NCI-H1105 (cell line): ENCODE results near the gene MAEA.
A peak's percentile ranks its signal among the peaks of the same experiment; 100 is the strongest.
"Not testable (repeated sequence)": the region's sequence is repeated elsewhere in the genome, so short reads cannot be mapped to it uniquely, and the experiment has no call there.

ENCODE experiments used
- DNase-seq: peaks from one replicate; lab custom pipeline; 2025; lab: John Stamatoyannopoulos, UW

Gene MAEA

DNA sequence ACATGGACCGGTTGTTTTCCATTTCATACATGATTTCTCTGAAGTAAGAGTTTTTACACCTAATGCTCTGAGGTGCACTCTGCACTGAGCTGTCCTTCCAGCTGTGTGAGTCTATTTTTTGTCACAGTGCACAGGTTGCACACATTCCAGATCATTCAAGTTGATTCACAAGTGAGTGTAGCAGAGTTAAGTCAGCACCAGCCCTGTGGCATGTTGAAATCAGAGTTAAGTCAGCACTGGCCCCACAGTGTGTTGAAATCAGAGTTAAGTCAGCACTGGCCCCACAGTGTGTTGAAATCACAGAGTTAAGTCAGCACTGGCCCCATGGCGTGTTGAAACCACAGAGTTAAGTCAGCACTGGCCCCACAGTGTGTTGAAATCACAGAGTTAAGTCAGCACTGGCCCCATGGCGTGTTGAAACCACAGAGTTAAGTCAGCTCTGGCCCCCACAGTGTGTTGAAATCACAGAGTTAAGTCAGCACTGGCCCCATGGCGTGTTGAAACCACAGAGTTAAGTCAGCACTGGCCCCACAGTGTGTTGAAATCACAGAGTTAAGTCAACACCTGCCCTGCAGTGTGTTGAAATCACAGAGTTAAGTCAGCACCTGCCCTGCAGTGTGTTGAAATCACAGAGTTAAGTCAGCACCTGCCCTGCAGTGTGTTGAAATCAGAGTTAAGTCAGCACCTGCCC, 45.6 kb downstream of the MAEA start:
- not testable (repeated sequence) for DNase-seq

DNA sequence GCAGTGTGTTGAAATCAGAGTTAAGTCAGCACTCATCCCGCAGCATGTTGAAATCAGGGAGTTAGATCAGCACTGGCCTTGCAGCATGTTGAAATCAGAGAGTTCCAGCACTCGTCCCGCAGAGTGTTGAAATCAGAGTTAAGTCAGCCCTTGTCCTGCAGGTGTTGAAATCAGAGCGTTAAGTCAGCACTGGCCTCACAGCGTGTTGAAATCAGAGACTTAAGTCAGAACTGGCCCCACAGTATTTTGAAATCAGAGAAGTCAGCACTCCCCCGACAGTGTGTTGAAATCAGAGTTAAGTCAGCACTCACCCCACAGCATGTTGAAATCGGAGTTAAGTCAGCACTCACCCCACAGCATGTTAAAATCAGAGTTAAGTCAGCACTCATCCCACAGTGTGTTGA, 46.4 kb downstream of the MAEA start:
- no peak for DNase-seq

DNA sequence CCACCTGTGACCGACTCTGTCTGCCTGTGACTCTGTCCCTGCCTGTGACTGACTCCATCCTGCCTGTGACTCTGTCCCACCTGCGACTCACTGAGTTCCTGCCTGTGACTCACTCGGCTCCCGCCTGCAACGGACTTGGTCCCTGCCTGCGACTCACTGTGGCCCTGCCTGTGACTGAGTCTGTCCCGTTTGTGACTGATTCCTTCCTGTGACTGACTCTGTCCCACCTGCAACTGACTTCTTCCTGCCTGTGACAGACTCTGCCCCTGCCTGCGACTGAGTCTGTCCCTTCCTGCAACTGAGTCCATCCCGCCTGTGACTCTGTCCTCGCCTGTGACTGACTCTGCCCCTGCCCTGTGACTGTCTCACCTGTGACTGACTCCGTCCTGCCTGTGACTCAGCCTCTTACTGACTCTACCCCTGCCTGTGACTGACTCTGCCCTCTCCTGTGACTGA, 47.7 kb downstream of the MAEA start:
- DNase-seq, result no peak

DNA sequence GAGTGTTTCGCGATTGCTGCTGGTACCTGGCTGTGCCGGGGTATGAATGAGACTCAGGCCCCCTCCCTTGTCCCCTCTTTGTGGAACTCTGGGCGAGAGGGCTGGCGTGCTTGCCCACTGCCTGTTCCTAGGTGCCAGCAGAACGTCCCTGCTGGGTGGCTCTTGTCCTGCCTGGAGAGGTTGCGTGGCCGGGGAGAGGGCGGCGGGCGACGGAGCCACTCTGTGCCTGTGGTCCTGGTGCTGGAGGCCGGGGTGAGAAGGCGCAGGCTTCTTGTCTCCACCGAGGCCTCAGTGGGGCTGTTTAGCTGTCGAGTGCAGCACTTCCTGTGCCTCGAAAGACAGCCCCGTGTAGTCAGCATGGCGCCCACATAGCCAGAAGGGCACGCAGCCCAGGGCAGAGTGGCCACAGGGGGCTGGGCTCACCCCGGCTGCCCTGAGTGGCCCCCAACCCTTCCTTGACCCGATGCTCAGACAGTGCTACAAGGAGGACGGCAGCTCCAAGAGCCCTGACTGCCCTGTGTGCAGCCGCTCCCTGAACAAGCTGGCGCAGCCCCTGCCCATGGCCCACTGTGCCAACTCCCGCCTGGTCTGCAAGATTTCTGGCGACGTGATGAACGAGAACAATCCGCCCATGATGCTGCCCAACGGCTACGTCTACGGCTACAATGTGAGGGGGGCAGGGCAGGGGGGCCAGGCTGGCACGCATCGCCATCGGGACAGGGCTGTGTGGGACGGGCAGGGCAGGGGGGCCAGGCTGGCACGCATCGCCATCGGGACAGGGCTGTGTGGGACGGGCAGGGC, 48.5 kb downstream of the MAEA start:
- DNase-seq, result no peak

DNA sequence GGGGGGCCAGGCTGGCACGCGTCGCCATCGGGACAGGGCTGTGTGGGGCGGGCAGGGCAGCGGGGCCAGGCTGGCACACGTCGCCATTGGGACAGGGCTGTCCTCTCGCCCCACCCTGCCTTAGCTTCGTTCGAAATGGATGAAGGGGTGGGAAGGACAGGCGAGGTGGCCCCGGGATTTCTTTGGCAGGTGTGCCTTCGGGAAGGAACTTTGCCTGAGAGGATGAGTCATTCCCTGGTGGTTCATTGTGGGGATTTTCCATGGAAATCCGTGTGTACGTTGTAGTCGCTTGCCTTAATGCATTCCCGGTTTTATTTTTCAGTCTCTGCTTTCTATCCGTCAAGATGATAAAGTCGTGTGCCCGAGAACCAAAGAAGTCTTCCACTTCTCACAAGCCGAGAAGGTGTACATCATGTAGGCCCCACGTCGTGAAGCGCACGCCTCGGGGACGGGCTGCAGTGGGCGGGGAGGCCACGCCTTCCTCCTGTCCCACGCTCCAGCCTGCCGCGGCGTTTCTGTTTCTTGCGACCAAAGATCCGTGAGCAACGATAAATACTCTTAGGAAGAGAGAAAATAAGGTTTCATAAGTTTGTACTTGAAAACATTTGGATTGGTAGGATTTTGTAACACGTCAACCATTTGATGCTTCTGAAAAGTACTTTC, 49.2 kb downstream of the MAEA start:
- no peak for DNase-seq

DNA sequence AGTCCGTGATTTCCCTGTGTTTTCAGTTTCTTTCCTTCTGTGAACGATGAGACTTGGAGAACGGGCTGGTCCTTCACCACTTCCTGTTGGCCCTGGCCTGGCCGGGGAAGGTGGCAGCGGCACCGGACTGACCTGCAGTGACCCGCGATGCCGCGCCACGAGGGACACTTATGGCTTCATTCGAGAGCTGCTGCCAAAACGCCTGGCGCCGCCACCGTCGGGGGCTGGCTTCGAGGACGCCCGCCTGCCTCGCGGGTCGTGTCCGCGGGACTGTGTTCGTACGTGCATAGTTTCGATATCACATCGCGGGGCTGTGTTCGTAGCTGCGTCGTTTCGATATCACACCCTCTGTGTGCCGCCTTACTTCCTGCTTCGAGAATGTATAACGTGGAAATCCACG, 49.8 kb downstream of the MAEA start:
- DNase-seq, result no peak

DNA sequence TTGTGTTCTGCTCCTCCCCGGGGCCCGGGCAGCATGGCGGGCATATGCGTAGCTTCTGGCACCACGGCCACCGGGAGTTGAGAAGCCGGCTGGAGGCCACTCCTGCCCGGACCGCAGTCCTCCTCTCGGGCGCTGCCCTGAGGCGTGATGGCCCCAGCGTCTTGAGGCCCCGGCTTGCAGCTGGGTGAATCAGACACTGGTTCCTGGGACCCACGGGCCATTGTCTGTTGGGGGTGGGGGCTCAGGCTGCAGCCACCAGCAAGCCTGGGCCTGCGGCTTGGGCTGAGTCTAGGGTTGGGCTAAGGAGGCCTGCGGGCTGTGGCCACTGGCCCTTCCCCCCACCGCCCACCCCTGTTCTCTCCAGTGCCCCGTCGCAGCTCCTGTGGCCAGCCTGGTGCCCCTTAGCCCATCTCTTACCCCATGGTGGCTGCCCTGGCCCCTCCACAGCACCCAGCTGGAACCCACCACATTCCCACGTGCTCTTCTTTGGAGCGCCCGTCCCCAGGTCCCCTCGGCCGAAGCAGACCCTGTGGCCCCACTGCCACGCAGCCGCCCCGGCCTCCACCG, 50.6 kb downstream of the MAEA start:
- DNase-seq, result no peak

DNA sequence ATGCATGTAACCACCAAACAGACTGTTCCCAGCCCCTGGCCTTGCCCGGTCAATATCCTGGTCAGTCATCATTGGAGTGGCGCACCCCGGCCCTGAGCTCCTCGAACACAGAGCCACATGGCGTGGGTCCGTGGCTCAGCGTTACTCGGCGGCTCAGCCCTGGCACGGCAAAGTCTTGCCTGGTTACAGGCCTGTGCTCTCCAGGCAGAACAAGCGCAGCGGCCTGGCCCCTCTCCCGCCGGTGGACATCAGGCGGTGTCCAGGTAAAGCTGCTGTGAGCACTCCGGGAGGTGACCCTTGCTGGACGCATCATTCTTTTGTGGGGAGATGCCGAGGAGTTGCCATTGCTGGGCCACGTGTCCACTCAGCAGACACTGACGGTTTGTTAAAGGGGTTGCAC, 51.2 kb downstream of the MAEA start:
- DNase-seq, result no peak

DNA sequence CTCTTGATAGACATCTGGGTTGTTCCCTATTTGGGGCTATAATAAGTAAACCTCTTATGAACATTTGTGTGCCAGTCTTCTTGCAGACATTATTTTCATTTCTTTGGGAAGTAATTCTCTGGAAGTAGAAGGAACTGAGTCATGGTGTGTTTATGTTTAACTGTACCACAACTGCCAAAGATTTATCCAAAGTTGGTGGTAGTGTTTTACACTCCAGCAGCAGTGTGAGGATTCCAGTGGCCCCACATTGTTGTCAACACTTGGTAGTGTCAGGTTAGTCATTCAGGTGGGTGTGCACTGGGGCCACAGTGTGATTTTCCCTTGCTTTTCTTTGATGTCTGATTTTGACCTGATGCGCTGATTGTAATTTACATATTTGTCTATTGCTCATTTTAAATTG, 52.3 kb downstream of the MAEA start:
- no peak for DNase-seq

DNA sequence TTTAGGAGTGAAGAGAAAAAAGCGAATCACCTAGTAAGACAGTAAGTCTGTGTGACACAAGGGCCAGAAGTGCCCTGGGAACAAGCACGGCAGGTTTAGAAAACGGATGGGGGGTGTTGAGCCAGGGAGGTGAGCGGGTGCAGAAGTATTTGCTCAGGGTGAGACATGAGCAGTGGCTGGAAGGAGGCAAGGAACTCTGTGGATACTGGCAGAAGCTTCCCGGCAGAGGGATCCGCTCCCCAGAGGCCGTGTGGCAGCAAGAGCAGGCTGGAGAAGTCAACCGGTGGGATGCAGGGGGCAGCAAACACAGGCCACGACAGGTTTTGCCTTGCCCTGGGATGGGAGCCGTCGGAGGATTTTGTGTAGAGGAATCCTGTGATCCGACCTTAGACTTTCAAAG, 55.0 kb downstream of the MAEA start:
- DNase-seq, result no peak

DNA sequence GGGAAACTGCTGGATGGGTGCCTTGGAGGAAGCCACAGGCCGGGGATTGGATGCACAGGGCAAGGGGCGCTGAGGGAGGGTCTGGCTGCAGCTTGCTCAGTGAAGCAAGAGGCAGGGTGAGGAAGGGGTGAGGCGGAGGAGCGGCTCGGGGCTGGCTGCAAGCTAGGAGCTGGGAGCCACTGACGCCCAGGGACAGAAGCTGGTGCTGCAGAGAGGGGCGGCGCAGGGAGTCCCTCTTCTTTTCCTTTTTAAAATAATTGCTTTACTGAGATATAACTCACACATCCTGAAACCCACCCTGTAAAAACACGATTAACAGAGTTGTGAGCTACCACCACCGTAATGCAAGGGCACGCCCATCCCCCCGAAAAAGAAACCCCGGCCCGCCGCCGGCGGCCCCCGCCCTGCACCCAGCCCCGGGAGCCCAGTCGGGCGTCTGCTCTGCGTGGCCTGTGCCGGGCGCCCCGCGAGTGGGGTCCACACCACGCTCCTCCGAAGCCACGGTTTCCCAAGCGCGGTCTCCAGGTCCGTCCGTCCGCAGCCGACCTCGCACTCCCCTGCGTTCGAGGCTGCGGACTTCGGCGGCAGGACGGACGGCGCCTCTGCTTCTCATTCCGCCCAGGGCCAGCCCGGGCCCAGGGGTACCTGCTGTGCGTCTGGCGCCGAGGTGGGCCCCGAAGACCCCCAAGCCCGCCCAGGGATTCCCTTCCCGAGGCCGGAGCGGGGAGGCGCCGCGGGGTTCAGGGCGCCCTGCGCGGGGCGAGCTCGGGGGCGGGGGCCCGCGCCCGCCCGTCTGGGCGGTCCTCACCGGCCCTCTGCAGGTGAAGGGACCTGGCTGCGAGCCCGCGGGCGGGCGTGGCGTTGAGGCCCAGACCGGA, 56.5 kb downstream of the MAEA start:
- no peak for DNase-seq

DNA sequence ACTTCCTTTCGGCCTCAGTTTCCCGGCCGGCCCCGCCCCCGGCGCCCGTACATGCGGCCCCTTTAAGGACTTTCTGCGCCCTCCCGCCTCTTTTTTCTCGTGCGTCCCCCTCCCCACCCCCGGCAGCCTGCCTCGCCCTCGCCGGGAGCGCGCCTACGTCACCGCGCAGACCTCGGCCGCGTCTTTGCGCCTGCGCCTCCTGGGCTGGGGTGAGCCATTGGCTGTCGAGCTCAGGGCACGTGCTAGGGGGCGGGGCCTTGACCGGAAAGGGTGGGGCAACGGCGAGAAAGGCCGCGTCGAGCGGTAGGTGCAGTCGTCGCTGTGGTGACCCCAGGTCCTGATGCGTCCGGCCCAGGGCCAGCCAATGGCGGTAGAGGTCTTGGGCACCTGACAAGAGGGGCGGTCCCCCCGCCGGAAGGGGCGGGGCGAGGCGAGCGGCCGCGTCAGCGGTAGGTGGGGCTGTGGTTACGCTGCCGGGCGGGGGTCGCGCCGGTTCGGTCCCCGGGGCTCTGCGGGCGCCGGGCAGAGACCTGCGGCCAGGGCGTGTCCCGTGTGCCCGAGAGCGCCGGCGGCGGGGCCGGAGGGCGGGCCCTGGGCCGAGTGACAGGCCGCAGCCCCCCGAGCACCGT, 57.2 kb downstream of the MAEA start, which contains the start of gene UVSSA:
TSS of gene UVSSA (plus strand) at position 428 of the 629 bp plus-strand sequence. CDS start 884 bp downstream, outside the sequence.
- peak; percentile 89 for DNase-seq

DNA sequence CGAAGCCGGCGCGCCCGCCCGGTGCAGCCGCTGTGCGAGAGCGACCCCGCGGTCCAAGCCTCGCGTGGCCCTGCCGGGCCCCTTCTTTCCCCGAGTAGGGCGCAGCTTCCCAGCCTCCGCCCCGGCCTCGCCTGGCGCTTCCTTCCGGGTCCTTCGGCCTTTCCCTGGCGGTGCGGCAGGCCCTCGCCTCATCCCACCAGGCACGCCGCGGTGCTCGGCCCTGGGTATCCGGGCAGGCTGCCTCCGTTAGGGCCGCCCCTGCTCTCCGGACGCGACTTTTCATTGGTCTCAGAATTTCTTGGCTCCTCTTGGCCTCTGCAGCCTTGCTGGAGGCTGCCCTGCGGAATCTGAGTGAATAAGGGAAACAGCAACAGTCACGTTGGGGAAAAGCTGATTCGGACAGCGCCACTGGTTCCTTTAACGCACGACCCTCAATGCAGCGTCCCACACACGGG, 57.7 kb downstream of the MAEA start:
- DNase-seq, result no peak

DNA sequence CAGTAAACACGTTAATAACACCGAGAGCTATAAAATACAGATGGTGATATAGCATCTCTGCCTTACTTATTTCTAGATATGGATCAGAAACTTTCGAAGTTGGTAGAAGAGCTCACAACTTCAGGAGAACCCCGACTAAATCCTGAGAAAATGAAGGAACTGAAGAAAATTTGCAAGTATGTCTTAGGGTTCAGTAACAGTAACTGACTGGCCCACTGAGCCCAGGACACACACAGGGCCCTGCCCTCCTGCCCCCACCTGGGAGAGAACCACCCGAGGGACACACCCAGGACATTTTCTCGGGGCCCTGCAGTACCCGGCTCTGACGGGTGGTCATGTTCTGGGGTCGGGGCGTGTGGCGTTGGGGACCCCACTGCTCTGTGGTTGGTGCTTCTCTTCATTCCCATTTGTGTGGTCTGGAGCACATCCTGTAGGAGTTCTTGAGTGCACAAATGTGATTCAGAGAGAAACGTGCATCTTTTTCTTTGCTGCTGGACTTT, 58.4 kb downstream of the MAEA start:
- no peak for DNase-seq

DNA sequence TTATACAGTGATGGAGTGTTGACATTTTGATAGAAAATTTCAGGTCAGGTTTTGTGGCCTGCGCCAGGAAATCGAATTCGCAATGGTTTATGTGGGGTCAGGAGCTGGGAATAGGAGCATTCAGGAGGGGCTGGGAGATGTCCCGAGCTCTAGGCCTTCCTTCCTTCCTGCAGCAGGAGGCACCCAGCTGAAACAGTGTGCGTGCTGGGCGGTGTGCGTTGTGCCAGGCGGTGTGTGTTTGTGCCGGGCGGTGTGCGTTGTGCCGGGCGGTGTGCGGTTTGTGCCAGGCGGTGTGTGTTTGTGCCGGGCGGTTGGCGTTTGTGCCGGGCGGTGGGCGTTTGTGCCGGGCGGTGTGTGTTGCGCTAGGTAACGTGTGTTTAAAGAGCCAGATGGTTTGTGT, 59.1 kb downstream of the MAEA start:
- DNase-seq, result no peak

DNA sequence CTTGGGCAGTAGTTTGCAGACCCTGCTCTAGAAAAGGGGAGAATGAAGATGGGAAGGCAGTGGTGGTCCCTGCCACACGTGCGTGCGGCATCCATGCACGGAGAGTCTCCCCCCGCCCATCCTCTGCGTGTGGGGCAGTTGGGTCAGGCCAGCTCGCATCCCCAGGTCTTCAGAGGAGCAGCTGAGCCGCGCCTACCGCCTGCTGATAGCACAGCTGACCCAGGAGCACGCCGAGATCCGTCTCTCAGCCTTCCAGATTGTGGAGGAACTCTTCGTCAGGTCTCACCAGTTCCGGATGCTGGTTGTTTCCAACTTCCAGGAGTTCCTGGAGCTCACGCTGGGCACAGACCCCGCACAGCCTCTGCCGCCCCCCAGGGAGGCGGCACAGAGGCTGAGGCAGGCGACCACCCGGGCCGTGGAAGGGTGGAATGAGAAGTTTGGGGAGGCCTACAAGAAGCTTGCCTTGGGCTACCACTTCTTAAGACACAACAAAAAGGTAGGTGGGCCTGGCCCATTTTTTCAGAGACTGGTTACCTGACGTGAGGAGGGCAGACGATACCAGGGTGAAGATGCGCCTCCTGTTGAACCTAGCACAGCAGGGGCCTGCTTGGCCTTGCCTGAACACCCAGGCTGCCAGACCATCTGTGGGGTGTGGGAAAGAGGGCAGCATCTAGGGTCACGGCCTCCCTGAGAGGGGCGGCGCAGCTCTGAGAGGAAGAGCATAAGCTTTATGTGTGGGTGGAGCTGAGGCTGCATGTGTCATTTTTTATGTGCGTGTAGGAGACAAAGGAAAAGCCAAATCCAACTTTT, 59.9 kb downstream of the MAEA start:
- no peak for DNase-seq

DNA sequence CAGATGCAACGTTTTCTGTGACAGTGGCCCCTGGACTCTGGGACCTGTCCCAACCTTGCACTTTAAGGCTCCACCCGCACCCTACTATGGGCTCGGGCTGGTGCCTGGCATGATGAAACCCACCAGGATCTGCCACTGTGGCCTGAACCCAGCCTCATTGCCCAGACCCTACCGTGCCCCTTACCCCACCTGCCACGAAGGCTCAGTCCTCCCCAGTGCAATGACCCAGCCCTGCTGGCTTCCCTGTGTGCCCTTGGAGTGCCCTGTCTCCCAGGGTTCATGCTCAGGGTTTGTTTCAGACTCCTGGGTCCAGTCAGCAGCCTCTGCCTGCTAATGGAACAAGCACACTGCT, 60.5 kb downstream of the MAEA start:
- DNase-seq, result no peak

DNA sequence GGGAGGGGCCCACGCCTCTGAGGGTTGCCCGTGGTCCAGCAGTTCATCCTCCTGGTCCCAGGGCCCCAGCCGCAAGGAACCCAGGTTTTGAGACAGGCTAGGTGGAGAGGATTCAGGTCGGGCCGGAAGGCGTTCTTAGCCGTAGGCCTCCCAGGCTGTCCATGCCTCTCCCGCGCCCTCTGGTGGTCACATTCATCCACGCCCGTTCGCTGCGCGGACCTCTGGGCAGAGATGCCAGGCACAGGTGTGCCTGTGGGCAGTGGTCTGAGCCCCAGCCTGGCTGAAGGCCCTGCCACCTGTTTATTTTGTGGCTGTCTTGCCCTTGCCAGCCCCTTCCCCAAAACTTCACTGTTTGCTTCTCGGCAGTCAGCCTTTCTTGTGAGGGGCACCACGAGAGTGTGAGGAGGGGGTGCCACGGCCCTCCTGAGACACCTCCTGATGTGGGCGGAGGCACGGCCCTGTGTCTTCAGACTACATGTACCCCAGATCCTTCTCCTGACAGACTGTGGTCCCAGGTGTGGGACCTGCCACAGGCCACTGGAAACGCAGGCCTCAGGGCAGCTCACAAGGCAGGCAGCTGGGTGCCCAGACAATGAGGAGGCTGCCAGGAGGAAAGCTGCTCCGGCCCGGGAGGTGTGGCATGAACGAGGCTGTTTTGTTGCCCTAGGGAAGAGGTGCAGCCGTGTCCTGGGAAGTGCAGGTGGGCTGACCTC, 62.3 kb downstream of the MAEA start:
- peak; percentile 20 for DNase-seq

DNA sequence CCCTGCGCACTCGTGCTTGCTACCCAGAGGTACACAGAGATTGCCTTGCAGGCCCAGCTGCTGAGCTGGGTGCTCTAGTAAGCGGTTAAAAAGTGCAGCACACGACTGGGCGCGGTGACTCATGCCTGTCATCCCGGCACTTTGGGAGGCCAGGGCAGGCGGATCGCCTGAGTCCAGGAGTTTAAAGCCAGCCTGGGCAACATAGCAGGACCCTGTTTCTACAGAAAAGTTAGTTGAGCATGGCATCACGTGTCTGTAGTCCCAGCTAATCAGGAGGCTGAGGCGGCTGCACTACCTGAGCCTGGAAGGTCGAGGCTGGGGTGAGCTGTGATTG, 62.8 kb downstream of the MAEA start:
- no peak for DNase-seq
